Keratinocyte (primary cell): ENCODE data around the gene DMKN. TPM values are rescaled to one million over a fixed set of nuclear protein-coding genes. Genes with fewer than 3 reads are reported as not detected.

Experiments
- DNase-seq: peaks from one replicate; pipeline ENCODE4 v3.0.0-alpha.2; 2011; ENCODE audit warnings: low read depth, missing footprints, low spot score
- FAIRE-seq: peaks from 2 replicates; lab custom pipeline; 2011; peaks lifted over from hg19 to GRCh38; lab: Jason Lieb, UNC
- H2AFZ ChIP-seq: 2 replicates; pipeline ENCODE4 v1.6.0; 2012; ENCODE audit warnings: low read length, control low read depth, inconsistent platforms; ENCODE audit not compliant: control insufficient read depth
- H3K27ac ChIP-seq: 2 replicates; pipeline ENCODE4 v1.5.1; 2011; ENCODE audit warnings: low read length; ENCODE audit not compliant: control insufficient read depth, insufficient read depth
- H3K27me3 ChIP-seq: 3 replicates; pipeline ENCODE4 v1.6.0; 2011; ENCODE audit warnings: low read length; ENCODE audit not compliant: control insufficient read depth, insufficient read depth; ENCODE audit errors: extremely low read depth
- H3K36me3 ChIP-seq, 2 experiments: 2 replicates in 1 of 2; 3 replicates in 1 of 2; pipeline ENCODE4 v1.5.1; 2011; ENCODE audit warnings: low read length in 2 of 2, mild to moderate bottlenecking in 1 of 2; ENCODE audit not compliant: control insufficient read depth in 2 of 2, insufficient read depth in 2 of 2; ENCODE audit errors: extremely low read depth in 1 of 2
- H3K4me1 ChIP-seq: 3 replicates; pipeline ENCODE4 v1.5.1; 2011; ENCODE audit warnings: low read length; ENCODE audit not compliant: control insufficient read depth, insufficient read depth; ENCODE audit errors: extremely low read depth
- H3K4me2 ChIP-seq: 3 replicates; pipeline ENCODE4 v1.6.0; 2011; ENCODE audit warnings: low read depth, low read length; ENCODE audit not compliant: control insufficient read depth, insufficient read depth; ENCODE audit errors: extremely low read depth
- H3K4me3 ChIP-seq, 3 experiments: fragments of 200-600 bp in 1 of 3; sonication (generic) in 1 of 3; 2 replicates in 2 of 3; 3 replicates in 1 of 3; pipeline ENCODE4 v1.5.1; 2011 to 2016; ENCODE audit warnings: low read length in 3 of 3, mild to moderate bottlenecking in 3 of 3, control low read depth in 2 of 3, inconsistent platforms in 1 of 3, low read depth in 1 of 3, mixed read lengths in 1 of 3, mixed run types in 1 of 3, moderate library complexity in 1 of 3; ENCODE audit not compliant: control insufficient read depth in 2 of 3, insufficient read depth in 2 of 3; ENCODE audit errors: extremely low read depth in 1 of 3
- H3K79me2 ChIP-seq: 2 replicates; pipeline ENCODE4 v1.6.0; 2012; ENCODE audit warnings: low read length; ENCODE audit not compliant: control insufficient read depth, insufficient read depth
- H3K9ac ChIP-seq: 3 replicates; pipeline ENCODE4 v1.6.0; 2011; ENCODE audit warnings: low read length; ENCODE audit not compliant: control insufficient read depth, insufficient read depth; ENCODE audit errors: extremely low read depth
- H3K9me1 ChIP-seq: 3 replicates; pipeline ENCODE4 v1.6.0; 2011; ENCODE audit warnings: low read length; ENCODE audit not compliant: control insufficient read depth, insufficient read depth; ENCODE audit errors: extremely low read depth
- H3K9me3 ChIP-seq: 2 replicates; pipeline ENCODE4 v1.5.1; 2012; ENCODE audit warnings: low read depth, low read length; ENCODE audit not compliant: control insufficient read depth
- H4K20me1 ChIP-seq: 3 replicates; pipeline ENCODE4 v1.6.0; 2011; ENCODE audit warnings: low read length; ENCODE audit not compliant: control insufficient read depth, insufficient read depth; ENCODE audit errors: extremely low read depth
- CTCF ChIP-seq, 3 experiments: IDR thresholded peaks in 1 of 3; conservative IDR thresholded peaks in 1 of 3; optimal IDR thresholded peaks in 1 of 3; 2 replicates in 2 of 3; 3 replicates in 1 of 3; pipeline versions ENCODE3 to v1.5.1; 2011; ENCODE audit warnings: low read length in 3 of 3, mild to moderate bottlenecking in 3 of 3, moderate library complexity in 2 of 3, control low read depth in 1 of 3, inconsistent platforms in 1 of 3; ENCODE audit not compliant: insufficient read depth in 2 of 3; ENCODE audit errors: extremely low read depth in 1 of 3
- EZH2 ChIP-seq: IDR thresholded peaks from one replicate; pipeline ENCODE4 v1.6.1; 2012; ENCODE audit warnings: inconsistent platforms, mild to moderate bottlenecking, low read length, moderate library complexity
- dilution Hi-C: fragments of 300-500 bp; cut with MboI; formaldehyde crosslinking; loops from one replicate; pipeline ENCODE4 v1.7.0; 2020; ENCODE audit warnings: low sequenced_read_pairs; ENCODE audit not compliant: extremely low pct_ligation_motif_present
- polyA plus RNA-seq, 5 experiments: library from polyadenylated mRNA; depleted of rRNA in 3 of 5; stranded (reverse) in 3 of 5; stranded (forward) in 1 of 5; unstranded in 1 of 5; fragments of >200 nt; gene quantifications; 1 replicate in 1 of 5; 2 replicates in 3 of 5; 3 replicates in 1 of 5; pipeline versions ENCODE4 v1.2.1 to v1.2.3, GENCODE V29; 2011 to 2012; ENCODE audit warnings: missing spikeins in 2 of 5, low read depth in 1 of 5, low replicate concordance in 1 of 5

DMKN gene
- polyA plus RNA-seq, 1 donor (not counting 4 experiments of a cell fraction or from before 2014, with no cell fraction given) = 235 TPM

DNA sequence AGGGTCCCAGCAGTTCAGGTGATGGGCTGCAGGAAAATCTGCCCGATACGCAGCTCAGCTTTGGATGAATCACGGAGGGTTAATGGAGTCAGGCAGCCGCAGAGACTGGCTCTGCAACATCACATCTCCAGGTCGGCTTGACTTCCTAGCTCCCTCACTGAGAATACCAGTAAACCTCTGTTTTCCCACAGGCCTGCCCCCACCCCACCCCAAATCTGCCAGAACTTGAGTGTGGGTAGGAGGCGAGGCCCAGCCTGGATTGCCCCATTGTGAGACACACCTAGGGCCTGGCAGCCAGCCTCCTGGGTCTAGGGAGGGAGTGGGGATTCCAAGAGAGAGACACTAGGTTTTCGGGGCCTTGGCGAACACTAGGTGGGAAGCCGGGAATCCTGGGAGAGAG lies 19.5 kb downstream of the DMKN start:
- Histone ChIP-seq H2AFZ (peak overlapping the region; percentile 77), H3K9me1 (no peaks in the 10 kb centered on the region), H3K4me1 (peaks cover 18% of the 10 kb centered on the region), H3K4me2 (peak overlapping the region; percentile 73), H3K27me3 (peaks cover 16% of the 10 kb centered on the region), H3K36me3 (peaks cover 5 to 6% of the 10 kb centered on the region in 2 experiments), H3K79me2 (no peaks in the 10 kb centered on the region), H4K20me1 (peaks cover 2% of the 10 kb centered on the region), H3K4me3 (peak overlapping the region in 2 of 3 experiments; percentile 35 to 53), H3K9ac (no peak overlapping the region), H3K9me3 (no peaks in the 10 kb centered on the region), H3K27ac (no peak overlapping the region)
- DNase-seq (no peak), FAIRE-seq (peak; percentile 88)
- dilution Hi-C loops = no loop called here
- TF ChIP-seq EZH2 = no peak
- TF ChIP-seq CTCF (optimal IDR thresholded peaks at IDR 0.05 in 1 of 3, IDR thresholded peaks at IDR 0.05 in 1 of 3, conservative IDR thresholded peaks at IDR 0.05 in 1 of 3; ENCODE audit: extremely low read depth in 1 of 3, insufficient read depth in 2 of 3, low read length in 3 of 3) = no peak

DNA sequence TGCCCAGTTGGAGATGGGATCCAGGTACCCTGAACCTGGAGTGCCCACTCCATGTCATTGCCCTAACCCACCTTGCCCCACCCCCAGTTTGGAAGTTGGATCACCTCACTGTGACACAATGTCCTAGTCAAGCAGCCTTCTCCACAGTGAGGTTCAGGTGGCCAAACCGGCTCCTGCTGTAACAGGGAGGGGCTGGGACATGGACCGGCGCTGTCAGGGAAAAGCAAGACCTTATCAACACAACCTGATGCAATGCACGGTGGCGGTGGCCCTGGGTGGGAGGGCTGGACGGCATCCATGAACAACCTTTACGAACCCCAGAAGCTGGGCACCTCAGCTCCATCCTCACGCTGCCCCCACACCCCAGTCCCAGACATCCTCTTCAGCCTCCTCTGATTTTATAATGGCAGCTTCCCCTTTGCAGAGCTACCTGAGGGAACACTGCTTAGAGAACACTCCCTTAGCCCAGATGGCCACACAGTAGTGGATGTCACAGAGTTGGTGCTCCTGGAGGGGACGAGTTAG lies 21.6 kb downstream of the DMKN start:
- no peaks in the 10 kb centered on the region for H3K79me2 ChIP-seq
- no peaks in the 10 kb centered on the region for H3K9me3 ChIP-seq
- peaks cover 18% of the 10 kb centered on the region for H3K4me1 ChIP-seq
- peaks cover 22% of the 10 kb centered on the region for H3K27me3 ChIP-seq
- no peak overlapping the region for H3K4me2 ChIP-seq
- no peak overlapping the region for H3K27ac ChIP-seq
- no peak overlapping the region for H3K9ac ChIP-seq
- no peaks in the 10 kb centered on the region for H3K9me1 ChIP-seq
- FAIRE-seq = no peak
- no peak for DNase-seq
- dilution Hi-C loops = no loop called here
- no peak for TF ChIP-seq EZH2
- no peak for TF ChIP-seq CTCF (optimal IDR thresholded peaks at IDR 0.05 in 1 of 3, IDR thresholded peaks at IDR 0.05 in 1 of 3, conservative IDR thresholded peaks at IDR 0.05 in 1 of 3; ENCODE audit: extremely low read depth in 1 of 3, insufficient read depth in 2 of 3, low read length in 3 of 3)
- H2AFZ ChIP-seq = no peak overlapping the region
- peaks cover 2% of the 10 kb centered on the region for H4K20me1 ChIP-seq
- H3K4me3 ChIP-seq = no peak overlapping the region
- no peaks in the 10 kb centered on the region for H3K36me3 ChIP-seq
